ENCODE measurements around the gene TWIST2.

- TF ChIP-seq SUZ12 (IDR thresholded peaks at IDR 0.05; ENCODE audit: extremely low read depth, insufficient read depth, insufficient read length), result no peak
- TF ChIP-seq YY1 (IDR thresholded peaks at IDR 0.05; ENCODE audit: insufficient read depth, insufficient read length), result no peak
Observed at GRCh38 chr2:238856713-238857567, 9.1 kb downstream of the TWIST2 start.

Data from NT2/D1 (cell line).